HG03354 (cell line): ENCODE data around the gene GCGR.

Source experiments
- ATAC-seq: cut with Tn5 transposase; IDR thresholded peaks from one replicate; pipeline ENCODE4 v1.9.1; 2021; ENCODE audit warnings: mild to moderate bottlenecking; ENCODE audit not compliant: unreplicated experiment, poor library complexity, severe bottlenecking

The GCGR gene

DNA sequence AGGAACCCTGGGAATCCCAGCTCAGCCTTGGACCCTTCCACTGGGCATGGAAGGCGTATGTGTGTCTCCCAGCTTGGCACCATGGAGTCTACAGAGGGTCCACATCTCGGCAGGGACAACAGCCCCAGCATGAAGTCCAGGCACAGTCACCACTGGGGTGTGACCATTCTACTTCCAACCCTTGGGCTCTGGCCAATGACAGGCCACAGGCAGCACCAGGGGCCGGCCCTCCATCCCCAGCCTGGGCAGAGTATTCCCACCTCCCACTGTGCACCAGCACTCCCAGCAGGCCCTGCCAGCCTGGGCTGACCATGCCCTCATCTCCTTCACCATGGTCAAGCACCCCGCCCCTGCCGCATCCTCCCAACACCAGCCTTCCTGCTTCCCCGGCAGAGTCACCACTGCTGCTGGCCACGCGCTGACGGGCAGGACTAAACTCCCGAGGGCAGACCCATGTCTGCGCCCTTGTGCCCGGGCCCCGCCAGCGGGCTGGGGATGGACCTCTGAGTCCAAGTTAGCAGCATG lies 40.4 kb downstream of the GCGR start:
- no peak for ATAC-seq

DNA sequence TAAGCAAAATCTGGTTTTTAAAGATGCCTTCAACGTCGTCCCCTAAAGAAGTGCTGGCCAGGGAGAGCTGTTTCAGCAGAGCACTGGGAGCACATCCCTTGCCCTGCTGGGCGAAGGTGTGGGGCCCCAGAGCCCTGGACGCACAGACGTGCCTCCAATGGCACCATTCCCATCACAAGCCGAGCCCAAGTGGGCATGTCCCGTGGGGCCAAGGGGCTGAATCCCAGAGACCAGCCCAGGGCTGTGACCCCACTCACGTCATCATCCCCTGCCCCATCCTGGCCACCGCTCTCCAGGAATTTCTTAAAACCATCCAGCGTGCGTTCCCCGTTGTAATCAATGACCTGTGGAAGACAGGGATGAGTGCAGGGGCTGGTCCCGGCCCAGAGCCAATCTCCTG lies 40.9 kb downstream of the GCGR start:
- ATAC-seq = no peak

DNA sequence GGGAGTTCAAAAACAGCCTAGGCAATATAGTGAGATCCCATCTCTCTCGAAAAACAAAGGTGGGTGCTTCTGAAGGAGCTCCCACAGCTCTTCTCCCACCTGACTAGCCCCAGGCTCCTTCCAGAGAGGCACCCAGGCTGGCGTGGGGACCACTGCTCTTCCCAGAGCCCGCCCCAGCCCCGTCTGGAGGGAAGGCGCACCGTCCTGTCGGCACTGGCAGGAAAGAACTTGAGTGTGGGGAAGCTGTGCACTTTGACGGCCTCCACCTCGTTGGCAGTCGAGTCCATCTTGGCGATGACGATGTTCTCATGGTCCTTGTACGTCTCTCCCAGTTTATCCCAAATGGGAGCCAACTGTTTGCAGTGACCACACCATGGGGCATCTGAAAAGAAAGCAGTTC lies 41.4 kb downstream of the GCGR start:
- ATAC-seq = no peak

GRCh38 chr17:81845881-81846742 lies 42.2 kb downstream of the GCGR start:
- no peak for ATAC-seq

- ATAC-seq = no peak
These were observed 43.1 kb downstream of the GCGR start for GRCh38 chr17:81846743-81847689.

DNA sequence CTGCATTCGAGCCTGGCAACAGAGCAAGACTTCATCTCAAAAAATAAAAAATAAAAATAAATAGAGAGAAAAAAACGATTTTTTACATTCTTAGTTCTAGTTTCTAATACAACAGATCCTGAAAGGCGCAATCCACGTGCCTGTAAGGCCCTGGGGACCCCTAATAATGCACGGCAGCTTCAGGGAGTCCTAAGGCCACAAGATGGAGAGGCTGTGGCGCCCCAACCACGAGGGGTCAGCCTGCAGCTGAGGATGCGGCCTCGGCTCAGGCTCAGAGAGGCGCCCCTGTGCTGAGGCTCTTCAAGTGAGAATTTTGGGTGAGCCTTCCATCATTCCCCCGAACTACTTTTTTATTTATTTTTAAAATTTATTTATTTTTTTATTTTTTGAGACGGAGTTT lies 45.5 kb downstream of the GCGR start:
- ATAC-seq = no peak

DNA sequence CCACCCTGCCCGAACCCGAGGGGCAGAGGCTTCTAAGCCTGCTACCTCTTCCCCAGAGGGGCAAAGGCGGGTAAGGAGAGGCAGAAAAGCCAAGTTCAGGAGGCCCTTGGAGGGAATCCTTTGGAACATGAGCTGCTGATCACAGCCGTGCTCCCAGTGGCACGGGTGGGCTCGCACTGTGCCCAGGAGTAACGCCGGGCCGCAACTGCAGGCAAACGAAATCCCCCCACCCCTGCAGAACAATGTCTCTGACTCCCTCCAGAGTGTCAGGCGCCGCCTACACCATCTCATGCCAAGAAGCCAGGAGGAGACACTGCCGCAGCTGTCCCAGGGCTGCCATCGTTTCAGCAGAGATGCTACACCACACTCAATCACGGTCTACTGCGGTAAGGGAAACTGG lies 47.5 kb downstream of the GCGR start:
- ATAC-seq = no peak

DNA sequence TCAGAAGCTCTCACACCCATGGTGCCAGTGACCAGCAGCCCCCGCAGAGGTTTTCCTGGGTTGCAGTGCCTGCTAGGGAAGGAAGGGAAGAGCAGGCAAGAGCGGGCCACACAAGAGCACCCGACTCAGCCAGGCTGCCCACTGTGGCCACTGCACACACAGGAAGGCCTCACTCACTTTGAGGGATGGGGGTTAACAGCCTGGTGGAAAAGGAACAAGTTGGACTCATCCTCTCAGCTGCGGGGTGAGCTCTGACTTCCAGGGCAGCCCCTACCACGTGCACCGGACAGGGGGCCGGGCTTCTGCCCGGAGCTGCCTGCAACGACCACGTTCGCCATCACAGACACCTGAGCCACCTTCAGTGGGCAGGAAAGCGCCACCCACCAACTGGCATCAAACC lies 48.3 kb downstream of the GCGR start:
- ATAC-seq = no peak

DNA sequence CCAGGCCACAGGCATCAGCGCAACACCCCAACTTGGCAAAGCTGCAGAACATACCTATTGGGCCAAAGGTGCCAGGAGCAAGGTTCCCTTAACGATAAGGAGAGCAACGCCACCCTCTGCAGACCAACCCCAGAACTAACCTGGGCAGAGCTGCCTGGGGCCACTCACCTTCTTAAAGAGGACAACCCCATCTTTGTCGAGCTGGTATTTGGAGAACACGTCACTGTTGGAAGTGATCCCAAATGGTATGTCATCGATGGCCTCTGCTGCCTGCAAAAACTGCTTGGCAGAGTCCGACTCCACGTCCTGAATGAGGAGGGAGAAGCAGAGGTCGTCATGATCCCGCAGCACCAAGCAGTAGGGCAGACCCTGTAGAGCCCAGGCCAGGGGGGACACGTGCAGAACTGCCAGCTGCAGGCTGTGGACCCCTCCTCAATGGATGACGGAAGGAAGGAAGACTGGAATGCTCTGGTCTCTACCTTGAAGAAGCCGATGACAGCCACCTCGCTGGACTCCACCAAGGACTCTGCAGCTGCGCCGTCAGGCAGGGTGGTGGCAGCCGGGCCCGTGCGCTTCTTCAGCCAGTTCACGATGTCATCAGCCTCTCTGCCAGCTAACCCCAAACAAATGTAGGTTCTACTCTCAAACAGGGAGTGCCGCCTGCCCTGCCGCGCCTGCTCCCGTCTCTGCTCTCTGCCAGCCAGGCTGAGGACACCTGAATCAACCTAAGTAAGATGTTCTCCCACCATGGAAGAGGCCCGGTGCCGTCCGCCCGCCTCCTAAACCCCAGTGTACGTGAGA lies 51.2 kb downstream of the GCGR start:
- no peak for ATAC-seq

DNA sequence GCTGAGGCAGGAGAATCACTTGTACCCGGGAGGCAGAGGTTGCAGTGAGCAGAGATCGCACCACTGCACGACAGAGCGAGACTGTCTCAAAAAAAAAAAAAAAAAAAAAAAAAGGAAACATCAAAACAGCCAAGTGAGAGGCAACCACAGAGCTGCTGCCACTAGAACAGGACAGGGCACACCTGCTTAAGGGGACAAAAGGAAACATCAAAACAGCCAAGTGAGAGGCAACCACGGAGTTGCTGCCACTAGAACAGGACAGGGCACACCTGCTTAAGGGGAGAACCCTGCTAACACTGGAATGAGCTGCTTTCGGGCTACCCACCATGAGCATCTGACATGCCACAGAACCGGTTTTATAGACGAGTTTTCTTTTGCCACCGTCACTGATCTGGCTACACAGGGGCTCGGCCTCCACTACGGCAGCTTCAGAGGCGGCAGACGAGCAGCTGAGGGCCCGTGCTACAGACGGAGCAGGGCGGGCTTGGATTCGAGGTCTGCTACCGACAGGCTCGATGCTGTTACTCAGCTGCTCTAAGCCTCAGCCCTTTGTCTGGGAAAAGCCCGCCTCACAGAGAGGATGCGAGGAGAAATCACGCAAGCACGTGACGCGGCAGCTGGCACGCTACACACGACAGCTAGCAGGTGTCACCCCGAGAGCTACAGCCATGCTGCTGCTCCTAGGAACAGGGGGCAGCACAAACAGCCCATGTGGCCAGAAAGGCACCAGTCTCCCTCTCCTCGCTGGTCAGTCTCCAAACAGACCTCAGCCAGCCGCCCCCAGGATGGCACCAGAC lies 54.4 kb downstream of the GCGR start:
- ATAC-seq = no peak

DNA sequence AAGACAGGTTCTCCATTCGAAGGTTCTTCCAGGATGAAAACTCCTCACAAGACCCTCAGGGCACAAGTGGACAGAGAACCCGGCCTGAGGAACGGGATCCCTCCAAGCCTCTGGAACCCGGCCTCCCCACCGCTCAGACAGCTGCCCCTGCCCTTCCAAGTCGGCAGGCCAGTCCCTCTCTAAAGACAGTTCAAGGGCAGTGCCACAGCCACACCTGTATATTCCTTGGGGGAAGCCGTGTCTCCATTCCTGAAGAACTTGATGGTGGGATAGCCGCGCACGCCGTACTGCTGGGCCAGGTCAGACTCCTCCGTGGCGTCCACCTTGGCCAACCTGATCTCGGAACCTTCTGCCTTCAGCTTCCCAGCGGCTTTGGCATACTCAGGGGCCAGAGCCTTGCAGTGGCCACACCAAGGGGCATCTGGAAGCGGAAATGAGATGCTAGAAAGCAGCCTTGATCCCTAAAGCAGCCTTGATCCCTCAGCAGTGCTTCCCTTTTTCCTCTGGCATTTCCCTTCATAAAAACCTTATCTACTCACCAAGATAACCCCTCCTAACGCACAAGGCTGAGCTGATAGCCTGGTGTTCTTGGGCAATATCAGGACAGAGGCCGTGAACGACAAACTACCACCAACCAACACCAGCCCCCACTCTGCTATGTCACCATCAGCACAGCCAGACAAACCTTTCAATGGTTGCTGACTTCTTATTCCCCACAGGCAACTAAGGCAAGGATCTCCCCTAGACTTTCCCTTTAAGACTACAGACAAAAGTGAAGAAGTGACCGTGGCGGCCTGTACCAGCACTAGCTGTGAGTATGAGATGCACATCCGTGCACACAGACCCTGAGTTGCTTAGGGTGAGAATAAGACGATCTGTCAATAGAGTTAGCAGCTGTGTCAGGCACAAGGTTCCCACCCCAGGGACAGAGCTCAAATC lies 55.3 kb downstream of the GCGR start:
- ATAC-seq = no peak

DNA sequence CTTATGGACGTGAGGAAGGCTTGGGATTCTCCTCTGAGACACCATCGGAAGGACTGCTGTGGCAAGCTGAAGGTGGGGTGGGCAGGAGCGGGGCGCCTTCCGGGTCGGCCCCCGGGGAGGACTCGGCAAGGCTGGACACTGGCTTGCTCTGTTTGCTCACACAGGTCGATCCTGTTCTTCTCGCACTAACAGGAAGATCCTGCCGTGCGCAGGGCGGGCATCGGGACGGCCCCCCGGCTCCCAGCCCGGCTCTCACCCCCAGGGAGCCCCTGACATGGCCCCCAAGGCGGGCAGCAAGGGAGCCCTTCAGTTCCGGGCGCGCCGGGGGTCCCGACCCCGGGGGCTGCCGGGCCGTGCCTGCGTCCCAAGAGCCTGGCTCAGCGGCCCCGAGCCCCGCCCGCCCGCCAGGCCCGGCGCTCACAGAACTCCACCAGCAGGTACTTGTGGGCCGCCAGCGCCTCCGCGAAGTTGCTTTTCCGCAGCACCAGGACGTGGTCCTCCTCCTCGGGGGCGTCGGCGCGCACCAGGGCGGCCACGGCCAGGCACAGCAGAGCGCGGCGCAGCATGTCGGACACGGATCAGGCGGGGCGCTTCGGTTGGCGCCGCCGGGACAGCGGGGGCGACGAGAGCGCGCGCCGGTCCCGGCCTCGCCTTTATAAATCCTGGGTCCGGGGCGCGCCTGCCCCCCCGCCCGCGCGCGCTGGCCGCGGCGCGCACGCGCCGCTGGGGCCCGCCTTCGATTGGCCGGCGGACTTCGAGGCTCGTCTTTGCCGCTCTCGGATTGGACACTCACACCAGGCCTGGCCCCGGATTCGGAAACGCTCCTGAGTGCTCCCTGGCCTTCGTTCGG lies 56.2 kb downstream of the GCGR start, which contains the start of gene P4HB:
Gene P4HB (minus strand): TSS at position 630 of the 850 bp plus-strand sequence. CDS start 64 bp downstream, at position 566.
- ATAC-seq = peak; percentile 1

- peak; percentile 81 for ATAC-seq
These were observed 57.0 kb downstream of the GCGR start for GRCh38 chr17:81860756-81861568.

- no peak for ATAC-seq
These were observed 59.2 kb downstream of the GCGR start for GRCh38 chr17:81863123-81863675.
